HepG2 (cell line): Measurements from ENCODE around the gene ZFPM1. TPM values are rescaled to one million over a fixed set of nuclear protein-coding genes. Genes with fewer than 3 reads are reported as not detected.

Source experiments
- ATAC-seq: fragments of 200-7000 bp; cut with Tn5 transposase; 3 replicates; pipeline ENCODE4 v1.9.1; 2020; ENCODE audit warnings: mild to moderate bottlenecking, moderate library complexity
- BruUV-seq: library from RNA; stranded (reverse); fragments of 400-500 nt; replicated peaks from 2 replicates; lab custom pipeline; 2021; lab: Mats Ljungman, UMichigan
- CTCF ChIA-PET: fragments of 300-600 bp; formaldehyde crosslinking; extraction: SDS; loops from one replicate; lab custom pipeline; 2021; ENCODE audit warnings: low total read pairs, inconsistent platforms, low intra/inter-chr PET ratio; lab: Yijun Ruan, JAX
- POLR2A ChIA-PET: fragments of 350-600 bp; sonication (Branson Sonifier 250); formaldehyde crosslinking; loops from one replicate; lab custom pipeline; 2020; ENCODE audit warnings: antibody characterized with exemption, inconsistent platforms; lab: Yijun Ruan, JAX
- DNase-seq: peaks from one replicate; pipeline ENCODE4 v3.0.0-alpha.2; 2015; ENCODE audit warnings: low spot score
- FAIRE-seq: peaks from 3 replicates; lab custom pipeline; 2011; peaks lifted over from hg19 to GRCh38; lab: Jason Lieb, UNC
- H2AFZ ChIP-seq: one replicate; pipeline ENCODE4 v1.6.1; 2011; ENCODE audit warnings: low read length, inconsistent platforms
- H3K27ac ChIP-seq: fragments of 300-600 bp; 3 replicates; pipeline ENCODE4 v1.8.0; 2011; ENCODE audit warnings: mixed run types, mild to moderate bottlenecking, mixed read lengths, low read length, inconsistent platforms; ENCODE audit not compliant: insufficient read depth; ENCODE audit errors: extremely low read length
- H3K27me3 ChIP-seq, 2 experiments: fragments of 200-600 bp in 1 of 2; 2 replicates in 1 of 2; 3 replicates in 1 of 2; pipeline versions ENCODE4 v1.6.0 to v1.8.0; 2011; ENCODE audit warnings: low read length in 2 of 2, mild to moderate bottlenecking in 2 of 2, moderate library complexity in 2 of 2, inconsistent platforms in 1 of 2; ENCODE audit not compliant: insufficient read depth in 2 of 2, control insufficient read depth in 1 of 2
- H3K36me3 ChIP-seq, 2 experiments: fragments of 200-600 bp in 1 of 2; replicated peaks in 1 of 2; 2 replicates in 1 of 2; 3 replicates in 1 of 2; pipeline versions ENCODE4 v1.5.1 to v1.8.0; 2011; ENCODE audit warnings: low read length in 2 of 2, inconsistent platforms in 1 of 2; ENCODE audit not compliant: insufficient read depth in 2 of 2, control insufficient read depth in 1 of 2
- H3K4me1 ChIP-seq: 2 replicates; pipeline ENCODE4 v1.5.1; 2012; ENCODE audit warnings: low read length, inconsistent platforms; ENCODE audit not compliant: insufficient read depth
- H3K4me2 ChIP-seq: 2 replicates; pipeline ENCODE4 v1.6.0; 2011; ENCODE audit warnings: low read depth, low read length, inconsistent platforms
- H3K4me3 ChIP-seq, 3 experiments: fragments of 200-600 bp in 1 of 3; sonication (generic), shearing (Covaris generic) in 1 of 3; replicated peaks in 1 of 3; 2 replicates each; pipeline ENCODE4 v1.5.1; 2011 to 2016; ENCODE audit warnings: low read length in 3 of 3, inconsistent platforms in 2 of 3, low read depth in 2 of 3, mild to moderate bottlenecking in 2 of 3, control low read depth in 1 of 3, mixed read lengths in 1 of 3; ENCODE audit not compliant: insufficient read depth in 1 of 3
- H3K79me2 ChIP-seq: one replicate; pipeline ENCODE4 v1.6.1; 2011; ENCODE audit warnings: low read length, inconsistent platforms; ENCODE audit not compliant: insufficient read depth
- H3K9ac ChIP-seq: 2 replicates; pipeline ENCODE4 v1.6.0; 2011; ENCODE audit warnings: mild to moderate bottlenecking, low read depth, low read length, inconsistent platforms; ENCODE audit not compliant: insufficient read depth
- H3K9me3 ChIP-seq: 2 replicates; pipeline ENCODE4 v1.5.1; 2012; ENCODE audit warnings: mild to moderate bottlenecking, low read length
- H4K20me1 ChIP-seq: 2 replicates; pipeline ENCODE4 v1.6.0; 2011; ENCODE audit warnings: inconsistent platforms, mild to moderate bottlenecking, low read length, moderate library complexity; ENCODE audit not compliant: insufficient read depth
- FOXA3 ChIP-seq: IDR thresholded peaks from 2 replicates; pipeline ENCODE4 v1.6.1; 2016; ENCODE audit warnings: missing genetic modification reagents, missing compliant biosample characterization
- MIER2 ChIP-seq: IDR thresholded peaks from 2 replicates; pipeline ENCODE4 v1.6.1; 2016; ENCODE audit warnings: missing biosample characterization, missing genetic modification reagents
- NFE2 ChIP-seq: sonication (generic); formaldehyde crosslinking; IDR thresholded peaks from 2 replicates; pipeline ENCODE4 v1.4.0; 2020; ENCODE audit warnings: missing genetic modification reagents
- ONECUT2 ChIP-seq: sonication (generic); formaldehyde crosslinking; IDR thresholded peaks from 2 replicates; pipeline ENCODE4 v1.4.0; 2020; ENCODE audit warnings: missing genetic modification reagents
- SIN3A ChIP-seq: IDR thresholded peaks from 2 replicates; pipeline ENCODE4 v1.6.1; 2011; ENCODE audit warnings: low read depth, mild to moderate bottlenecking, control low read depth, low read length, borderline replicate concordance
- SOX5 ChIP-seq: IDR thresholded peaks from 2 replicates; pipeline ENCODE4 v1.6.1; 2016; ENCODE audit warnings: borderline replicate concordance
- TSC22D2 ChIP-seq: sonication (generic); formaldehyde crosslinking; IDR thresholded peaks from 2 replicates; pipeline ENCODE4 v1.5.1; 2020; ENCODE audit warnings: missing genetic modification reagents, mild to moderate bottlenecking, borderline replicate concordance
- WIZ ChIP-seq: sonication (generic); formaldehyde crosslinking; IDR thresholded peaks from 2 replicates; pipeline ENCODE4 v1.5.1; 2020; ENCODE audit warnings: mild to moderate bottlenecking, missing genetic modification reagents
- ZC3H13 ChIP-seq: sonication (generic); formaldehyde crosslinking; IDR thresholded peaks from 2 replicates; pipeline ENCODE4 v1.8.1; 2023; ENCODE audit warnings: mild to moderate bottlenecking, missing genetic modification reagents, moderate library complexity
- ZNF329 ChIP-seq: sonication (generic); formaldehyde crosslinking; IDR thresholded peaks from 2 replicates; pipeline ENCODE4 v1.9.0; 2021; ENCODE audit warnings: low read depth, mild to moderate bottlenecking, missing genetic modification reagents
- ZNF33B ChIP-seq: sonication (generic); formaldehyde crosslinking; IDR thresholded peaks from 2 replicates; pipeline ENCODE4 v1.5.1; 2020; ENCODE audit warnings: mild to moderate bottlenecking, missing genetic modification reagents
- ZNF382 ChIP-seq: sonication (generic); formaldehyde crosslinking; IDR thresholded peaks from 2 replicates; pipeline ENCODE4 v1.5.0; 2020; ENCODE audit warnings: missing genetic modification reagents, mild to moderate bottlenecking, borderline replicate concordance
- ZNF430 ChIP-seq: sonication (generic); formaldehyde crosslinking; IDR thresholded peaks from 2 replicates; pipeline ENCODE4 v1.9.0; 2021; ENCODE audit warnings: mild to moderate bottlenecking, missing genetic modification reagents
- ZNF562 ChIP-seq: sonication (generic); formaldehyde crosslinking; IDR thresholded peaks from 2 replicates; pipeline ENCODE4 v1.8.0; 2022; ENCODE audit warnings: missing genetic modification reagents, borderline replicate concordance
- ZNF652 ChIP-seq: IDR thresholded peaks from 2 replicates; pipeline ENCODE4 v1.6.1; 2016; ENCODE audit warnings: low read depth, borderline replicate concordance
- ZNF775 ChIP-seq: sonication (generic); formaldehyde crosslinking; IDR thresholded peaks from 2 replicates; pipeline ENCODE4 v1.4.0; 2020; ENCODE audit warnings: missing genetic modification reagents, mild to moderate bottlenecking, moderate library complexity, borderline replicate concordance
- ZNF878 ChIP-seq: sonication (generic); formaldehyde crosslinking; IDR thresholded peaks from 2 replicates; pipeline ENCODE4 v1.8.1; 2023; ENCODE audit warnings: mild to moderate bottlenecking, missing genetic modification reagents, moderate library complexity
- WGBS: methylation state at CpG from one replicate; pipeline ENCODE4 v1.1.6; 2017; ENCODE audit warnings: low lambda C conversion rate; 5-methylcytosine and 5-hydroxymethylcytosine counted together
- in situ Hi-C: cut with HindIII; loops from 2 replicates; pipeline ENCODE4 v1.10.0; 2017; ENCODE audit warnings: low pct_unique_long_range_greater_than_20kb; ENCODE audit not compliant: extremely low pct_ligation_motif_present
- intact Hi-C: fragments of 100-400 bp; cut with micrococcal nuclease; formaldehyde crosslinking; loops from one replicate; pipeline ENCODE4 v1.10.0; 2022; ENCODE audit not compliant: unreplicated experiment
- polyA plus RNA-seq, 8 experiments: library from polyadenylated mRNA; depleted of rRNA in 3 of 8; stranded (reverse) in 7 of 8; unstranded in 1 of 8; fragments of >200 nt; fragmentation: Illumina TruSeq in 4 of 8; extraction: Trizol in 4 of 8; gene quantifications; 2 replicates each; pipeline versions ENCODE4 v1.2.1 to v1.2.3, GENCODE V29; 2011 to 2016; ENCODE audit warnings: low read depth in 4 of 8, missing spikeins in 1 of 8, mixed read lengths in 1 of 8; ENCODE audit not compliant: insufficient read depth in 1 of 8
- total RNA-seq, 5 experiments: library from RNA; depleted of rRNA; stranded (reverse); fragments of >200 nt; fragmentation: Illumina TruSeq; extraction: Trizol; gene quantifications; 2 replicates each; pipeline ENCODE4 v1.2.3, GENCODE V29; 2016; ENCODE audit warnings: low read depth in 1 of 5
- TF ChIP-seq, protein P1 (sequence below): sonication (generic); formaldehyde crosslinking; IDR thresholded peaks from 2 replicates; pipeline ENCODE4 v1.5.0; 2020; ENCODE audit warnings: mild to moderate bottlenecking, missing genetic modification reagents
- TF ChIP-seq, protein P2 (sequence below): sonication (generic); formaldehyde crosslinking; IDR thresholded peaks from 2 replicates; pipeline ENCODE4 v1.5.1; 2020; ENCODE audit warnings: missing genetic modification reagents, mild to moderate bottlenecking, borderline replicate concordance
- TF ChIP-seq, protein P3 (sequence below): sonication (generic); formaldehyde crosslinking; IDR thresholded peaks from 2 replicates; pipeline ENCODE4 v1.4.0; 2020; ENCODE audit warnings: missing genetic modification reagents

The ZFPM1 gene
- total and polyA plus RNA-seq, 2 of the 13 experiments (the other 11 are each of a cell fraction or from before 2014, with no cell fraction given) = 1.3 to 3.8 TPM

DNA sequence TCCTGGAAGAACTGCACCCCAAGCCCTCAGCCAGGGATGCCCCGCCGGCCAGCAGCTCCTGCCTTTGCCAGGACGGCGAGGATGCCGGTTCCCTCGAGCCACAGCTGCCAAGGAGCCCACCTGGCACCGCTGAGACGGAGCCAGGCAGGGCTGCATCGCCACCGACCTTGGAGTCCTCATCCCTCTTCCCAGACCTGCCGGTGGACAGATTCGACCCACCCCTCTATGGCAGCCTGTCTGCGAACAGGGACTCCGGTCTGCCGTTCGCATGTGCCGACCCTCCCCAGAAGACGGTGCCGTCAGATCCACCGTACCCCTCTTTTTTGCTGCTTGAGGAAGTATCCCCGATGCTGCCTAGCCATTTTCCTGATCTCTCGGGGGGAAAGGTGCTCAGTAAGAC lies 21.4 kb upstream of the ZFPM1 start:
- H3K79me2 ChIP-seq = no peaks in the 10 kb centered on the region
- H3K9ac ChIP-seq = no peak overlapping the region
- H3K9me3 ChIP-seq = no peaks in the 10 kb centered on the region
- in situ Hi-C loops = loop anchor here (10.0 kb wide), 1 partner anchor 237 kb away; no protein-coding TSS in a partner anchor
- H3K4me3 ChIP-seq = no peak overlapping the region
- ChIA-PET POLR2A (no interaction called here), CTCF (no interaction called here)
- no peak for ATAC-seq
- WGBS = 54% methylated on average over 15 of the region's 22 CpGs
- no TSS peak for BruUV-seq
- DNase-seq = no peak
- intact Hi-C loops = no loop called here
- H3K36me3 ChIP-seq = no peaks in the 10 kb centered on the region
- TF ChIP-seq TSC22D2 (CRISPR knock-in tag) (no peak), ZNF775 (CRISPR knock-in tag) (no peak), SOX5 (CRISPR knock-in tag) (no peak), ONECUT2 (CRISPR knock-in tag) (no peak), ZNF382 (CRISPR knock-in tag) (no peak), ZNF878 (CRISPR knock-in tag) (no peak), FOXA3 (CRISPR knock-in tag) (no peak), ZC3H13 (no peak), ZNF430 (CRISPR knock-in tag) (no peak), SIN3A (no peak), ZNF652 (CRISPR knock-in tag) (no peak), WIZ (CRISPR knock-in tag) (no peak), ZNF329 (CRISPR knock-in tag) (no peak), ZNF33B (CRISPR knock-in tag) (no peak), MIER2 (CRISPR knock-in tag) (no peak), ZNF562 (CRISPR knock-in tag) (no peak), NFE2 (CRISPR knock-in tag) (no peak)
- TF ChIP-seq, protein P1, sequence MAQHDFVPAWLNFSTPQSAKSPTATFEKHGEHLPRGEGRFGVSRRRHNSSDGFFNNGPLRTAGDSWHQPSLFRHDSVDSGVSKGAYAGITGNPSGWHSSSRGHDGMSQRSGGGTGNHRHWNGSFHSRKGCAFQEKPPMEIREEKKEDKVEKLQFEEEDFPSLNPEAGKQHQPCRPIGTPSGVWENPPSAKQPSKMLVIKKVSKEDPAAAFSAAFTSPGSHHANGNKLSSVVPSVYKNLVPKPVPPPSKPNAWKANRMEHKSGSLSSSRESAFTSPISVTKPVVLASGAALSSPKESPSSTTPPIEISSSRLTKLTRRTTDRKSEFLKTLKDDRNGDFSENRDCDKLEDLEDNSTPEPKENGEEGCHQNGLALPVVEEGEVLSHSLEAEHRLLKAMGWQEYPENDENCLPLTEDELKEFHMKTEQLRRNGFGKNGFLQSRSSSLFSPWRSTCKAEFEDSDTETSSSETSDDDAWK (CRISPR knock-in tag) = no peak
- TF ChIP-seq, protein P2, sequence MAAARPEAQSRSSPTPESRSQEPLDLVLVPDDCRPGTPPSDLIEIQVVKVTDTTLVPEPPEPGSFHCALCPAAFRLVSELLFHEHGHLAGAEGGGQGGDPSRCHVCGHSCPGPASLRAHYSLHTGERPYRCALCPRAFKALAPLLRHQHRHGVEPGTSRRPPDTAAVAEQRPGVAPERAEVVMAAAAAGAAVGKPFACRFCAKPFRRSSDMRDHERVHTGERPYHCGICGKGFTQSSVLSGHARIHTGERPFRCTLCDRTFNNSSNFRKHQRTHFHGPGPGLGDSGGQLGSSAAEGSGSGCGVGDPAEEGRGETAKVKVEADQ (CRISPR knock-in tag) = no peak
- TF ChIP-seq, protein P3, sequence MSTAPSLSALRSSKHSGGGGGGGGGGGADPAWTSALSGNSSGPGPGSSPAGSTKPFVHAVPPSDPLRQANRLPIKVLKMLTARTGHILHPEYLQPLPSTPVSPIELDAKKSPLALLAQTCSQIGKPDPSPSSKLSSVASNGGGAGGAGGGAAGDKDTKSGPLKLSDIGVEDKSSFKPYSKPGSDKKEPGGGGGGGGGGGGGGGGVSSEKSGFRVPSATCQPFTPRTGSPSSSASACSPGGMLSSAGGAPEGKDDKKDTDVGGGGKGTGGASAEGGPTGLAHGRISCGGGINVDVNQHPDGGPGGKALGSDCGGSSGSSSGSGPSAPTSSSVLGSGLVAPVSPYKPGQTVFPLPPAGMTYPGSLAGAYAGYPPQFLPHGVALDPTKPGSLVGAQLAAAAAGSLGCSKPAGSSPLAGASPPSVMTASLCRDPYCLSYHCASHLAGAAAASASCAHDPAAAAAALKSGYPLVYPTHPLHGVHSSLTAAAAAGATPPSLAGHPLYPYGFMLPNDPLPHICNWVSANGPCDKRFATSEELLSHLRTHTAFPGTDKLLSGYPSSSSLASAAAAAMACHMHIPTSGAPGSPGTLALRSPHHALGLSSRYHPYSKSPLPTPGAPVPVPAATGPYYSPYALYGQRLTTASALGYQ (CRISPR knock-in tag) = no peak
- H2AFZ ChIP-seq = no peak overlapping the region
- H3K4me1 ChIP-seq = no peaks in the 10 kb centered on the region
- peaks cover 8% of the 10 kb centered on the region; the same call in 1 of the 2 replicates for H4K20me1 ChIP-seq
- no peak overlapping the region for H3K27ac ChIP-seq
- FAIRE-seq = no peak
- H3K27me3 ChIP-seq = peaks cover 66 to 99% of the 10 kb centered on the region in 2 experiments
- no peak overlapping the region for H3K4me2 ChIP-seq
